Forelimb muscle (tissue), 1 donor: ENCODE results near the gene GMPPB. TPM values are rescaled to one million over a fixed set of nuclear protein-coding genes. Genes with fewer than 3 reads are reported as not detected.

Experiments used
- DNase-seq: peaks from one replicate; pipeline ENCODE4 v3.0.0-alpha.2; 2013; ENCODE audit warnings: low read depth
- polyA plus RNA-seq: library from polyadenylated mRNA; unstranded; fragments of 120-200 nt; gene quantifications from one replicate; pipeline ENCODE4 v1.2.1, GENCODE V29; 2013; ENCODE audit not compliant: insufficient read length

Gene GMPPB
- polyA plus RNA-seq, 1 donor = 10.8 TPM

DNA sequence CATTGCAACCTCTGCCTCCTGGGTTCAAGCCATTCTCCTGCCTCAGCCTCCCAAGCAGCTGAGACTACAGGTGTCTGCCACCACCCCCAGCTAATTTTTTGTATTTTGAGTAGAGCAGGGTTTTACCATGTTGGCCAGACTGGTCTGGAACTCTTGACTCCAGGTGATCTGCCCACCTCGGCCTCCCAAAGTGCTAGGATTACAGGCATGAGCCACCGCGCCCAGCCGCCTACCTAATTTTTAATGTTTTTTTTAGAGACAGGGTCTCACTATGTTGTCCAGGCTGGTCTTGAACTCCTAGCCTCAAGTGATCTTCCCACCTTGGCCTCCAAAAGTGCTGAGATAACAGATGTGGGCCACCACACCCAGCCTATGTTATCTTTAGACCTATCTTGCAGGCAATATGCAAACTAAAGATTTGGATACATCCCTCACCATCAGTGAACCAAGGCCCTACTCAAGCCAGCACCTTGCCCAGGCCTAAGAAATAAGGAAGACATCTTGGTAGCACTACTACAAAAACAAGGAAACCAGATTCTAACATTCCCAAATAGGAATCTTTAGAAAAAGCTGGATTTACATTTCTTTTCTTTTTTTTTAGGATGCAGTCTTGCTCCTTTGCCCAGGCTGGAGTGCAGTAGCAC lies 6.3 kb upstream of the GMPPB start:
- no peak for DNase-seq

DNA sequence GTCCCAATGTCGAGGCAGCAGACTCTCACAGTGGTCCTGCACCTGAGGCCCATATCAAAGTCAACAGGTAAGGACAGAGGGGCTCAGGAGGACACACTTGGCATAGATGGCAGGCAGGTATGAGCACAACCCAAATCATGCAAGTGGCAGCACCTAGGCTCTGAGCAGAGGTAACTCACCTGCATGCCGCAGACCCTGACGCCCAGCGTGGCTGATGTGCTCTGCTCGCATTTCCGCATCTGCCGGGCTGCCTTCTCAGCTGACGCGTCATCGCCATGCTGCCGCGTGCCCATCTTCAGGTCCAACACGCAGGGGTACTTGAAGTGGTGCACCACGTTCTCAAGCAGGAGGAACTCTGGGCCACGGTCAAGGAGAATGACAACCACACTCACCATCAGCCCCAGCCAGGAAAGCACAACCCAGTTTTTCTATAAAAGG lies 4.2 kb upstream of the GMPPB start:
- DNase-seq = no peak

DNA sequence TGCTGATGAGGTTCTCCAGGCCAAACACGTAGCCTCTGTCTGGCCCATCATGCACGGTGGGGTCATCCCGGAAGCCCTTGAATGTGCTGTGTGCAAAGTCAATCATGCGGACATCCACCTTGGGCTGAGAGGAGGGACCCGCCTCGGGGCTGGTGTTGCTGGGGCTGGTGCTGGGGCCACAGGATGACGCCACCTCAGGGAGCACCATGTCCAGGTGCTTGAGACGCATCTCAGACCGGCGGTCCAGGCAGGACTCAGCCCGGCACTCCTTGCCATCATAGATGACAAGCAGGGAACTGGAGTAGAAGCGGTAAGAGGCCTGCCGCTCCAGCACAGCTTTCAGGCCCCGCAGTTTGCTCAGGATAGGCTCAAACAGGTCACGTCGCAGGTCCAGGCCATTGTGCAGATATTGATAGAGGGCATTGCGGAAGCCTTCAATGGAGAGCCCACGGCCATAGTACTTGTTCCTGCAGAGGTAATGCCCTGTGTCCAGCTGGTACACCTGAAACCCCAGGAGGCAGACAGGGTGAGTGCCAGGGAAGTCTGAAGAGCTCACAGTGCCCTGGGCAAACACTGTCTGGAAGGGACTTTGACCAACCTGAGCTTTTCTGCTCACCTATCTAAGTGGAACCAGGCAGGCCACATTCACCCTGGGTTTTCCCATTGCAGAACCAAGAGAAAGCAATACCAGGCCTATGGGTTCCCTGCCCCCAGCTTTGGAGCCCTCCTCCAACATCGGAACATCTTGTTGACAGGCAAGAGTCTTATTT lies 3.6 kb upstream of the GMPPB start:
- DNase-seq = no peak

DNA sequence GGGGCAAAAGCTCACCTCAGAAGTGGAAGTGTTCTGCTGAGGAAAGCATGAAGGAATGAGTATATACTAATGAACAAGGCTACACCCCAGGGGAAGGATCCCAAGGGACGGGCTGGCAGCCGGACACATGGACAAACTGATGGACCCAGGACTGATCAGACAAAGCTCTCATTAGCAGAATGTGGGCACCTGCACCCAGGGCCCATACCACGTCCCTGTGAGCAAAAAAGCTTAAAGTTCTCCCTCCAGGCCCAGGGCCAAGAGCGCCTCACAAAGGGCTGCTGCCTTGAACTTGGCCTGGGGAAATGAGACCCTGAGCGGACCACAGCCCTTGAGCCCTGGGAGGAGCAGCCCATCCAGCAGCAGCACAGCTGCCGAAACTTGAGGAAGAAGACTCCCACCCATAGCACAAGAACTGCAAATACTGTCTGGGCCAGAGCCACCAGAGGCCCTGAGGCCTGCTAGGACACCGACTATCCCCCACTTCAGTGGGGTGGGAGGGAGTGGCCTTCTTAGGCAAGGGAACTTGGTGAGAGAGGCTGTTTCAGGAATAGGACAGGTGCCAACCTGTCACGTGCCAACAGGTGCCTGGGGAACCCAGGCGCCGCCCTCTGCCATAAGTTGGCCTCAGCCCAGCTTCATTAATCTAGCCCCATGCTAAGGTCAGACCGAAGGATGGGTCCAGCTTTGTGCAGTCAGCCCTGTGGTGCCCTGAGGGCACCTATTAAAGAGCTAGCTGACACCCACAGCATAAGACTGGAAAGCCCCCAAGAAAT lies 2.3 kb upstream of the GMPPB start:
- DNase-seq = no peak

DNA sequence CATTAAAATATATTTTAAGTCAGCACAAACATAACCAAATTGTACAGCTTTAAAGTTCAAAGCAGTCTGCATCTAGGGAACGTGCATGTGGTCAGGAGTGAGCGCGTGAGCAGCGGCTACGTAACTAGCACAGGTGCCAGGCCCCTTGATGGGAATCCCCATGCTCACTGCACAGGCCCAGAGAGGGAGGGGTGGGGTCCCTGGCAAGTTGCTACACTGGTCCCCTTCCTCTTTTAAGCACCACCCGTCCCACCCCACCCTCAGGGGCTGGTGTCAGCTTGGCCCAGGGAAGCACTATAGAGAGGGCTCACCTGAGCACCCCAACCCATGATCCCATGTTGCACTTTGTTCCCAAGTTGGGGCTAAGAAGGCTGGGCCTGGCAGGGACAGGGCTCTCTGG lies 835 bp upstream of the GMPPB start:
- no peak for DNase-seq

DNA sequence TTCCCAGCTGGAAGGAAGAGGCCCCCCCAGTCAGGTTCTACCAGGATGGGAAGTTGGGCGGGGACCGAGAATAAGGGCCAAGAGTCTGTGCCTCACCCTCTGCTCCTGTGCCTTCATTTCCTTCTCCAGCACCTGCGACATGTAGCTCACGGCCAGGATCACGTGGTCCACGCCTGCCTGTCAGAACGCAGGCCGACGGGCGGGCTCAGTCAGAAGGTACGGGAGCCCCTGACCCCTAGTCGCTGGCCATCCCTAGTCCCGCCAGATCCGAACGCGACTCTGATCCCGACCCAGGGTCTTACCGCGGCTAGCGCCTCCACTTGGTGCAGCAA lies 489 bp downstream of the GMPPB start:
- DNase-seq = no peak

DNA sequence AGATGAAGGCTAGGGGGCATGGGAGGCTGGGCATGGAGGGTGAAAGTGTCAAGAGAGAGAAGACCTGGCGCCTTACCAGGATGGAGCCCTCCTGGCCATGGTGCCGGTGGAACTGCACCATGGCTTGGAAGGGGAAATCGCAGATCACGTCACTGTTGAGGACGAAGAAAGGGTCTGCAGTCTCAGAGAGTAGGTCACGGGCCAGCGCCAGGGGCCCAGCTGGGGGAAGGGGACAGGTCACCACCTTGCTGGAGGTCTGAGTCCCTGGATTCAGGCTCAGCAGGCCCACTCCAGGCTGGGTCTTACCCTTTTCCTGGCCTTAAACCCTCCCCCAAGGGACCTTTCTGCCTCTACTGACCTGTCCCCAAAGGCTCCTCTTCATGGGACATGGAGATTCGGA lies 855 bp downstream of the GMPPB start:
- DNase-seq = no peak

DNA sequence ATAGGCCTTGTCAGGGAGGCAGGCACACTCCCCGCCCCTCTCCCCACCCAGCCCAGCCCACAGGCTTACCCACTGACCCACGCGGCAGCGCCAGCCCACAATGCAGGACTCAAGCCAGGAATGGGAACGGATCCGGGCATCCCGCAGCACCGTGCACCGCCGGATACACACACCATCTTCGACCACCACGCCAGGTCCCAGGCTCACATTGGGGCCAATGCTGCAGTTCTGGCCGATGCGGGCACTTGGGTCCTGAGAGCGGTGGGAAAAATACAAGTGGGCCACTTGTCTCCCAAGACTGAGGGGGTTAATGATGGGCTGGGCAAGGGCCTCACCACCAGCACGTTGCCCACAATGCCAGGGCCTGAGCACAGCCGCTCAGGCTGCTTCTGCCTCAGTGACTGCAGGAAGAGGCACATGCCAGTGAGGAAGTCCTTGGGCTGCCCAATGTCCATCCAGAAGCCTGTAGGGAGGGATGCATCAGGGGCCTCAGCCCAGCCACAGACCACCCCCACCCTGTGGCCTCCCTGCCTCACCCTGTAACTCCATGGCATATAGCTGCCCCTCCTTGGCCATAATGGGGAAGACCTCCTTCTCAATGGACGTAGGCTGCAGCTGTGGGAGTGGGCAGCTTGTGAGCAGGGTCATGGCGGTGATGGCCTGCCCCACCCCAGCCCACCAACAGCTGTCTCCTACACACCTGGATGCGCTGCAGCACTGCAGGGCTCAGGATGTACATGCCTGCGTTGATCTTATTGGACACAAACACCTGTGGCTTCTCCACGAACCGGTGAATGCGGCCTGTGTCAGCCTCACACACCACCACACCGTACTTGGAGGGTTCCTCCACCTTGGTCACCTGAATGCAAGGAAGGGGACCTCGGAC lies 1.6 kb downstream of the GMPPB start:
- no peak for DNase-seq

DNA sequence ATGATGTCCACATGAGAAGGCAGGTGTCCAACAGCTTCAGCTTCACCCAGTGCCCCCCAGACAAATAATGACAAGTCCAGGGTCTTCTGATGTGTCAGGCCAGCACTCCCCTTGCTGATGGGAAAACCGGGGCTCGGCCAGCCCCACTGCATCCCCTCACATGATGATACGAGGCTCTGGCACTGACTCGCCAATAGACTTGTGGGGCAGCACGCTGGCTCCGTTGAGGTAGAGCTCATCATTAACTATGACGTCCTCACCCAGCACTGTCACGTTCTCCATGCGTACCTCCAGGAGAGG lies 2.2 kb downstream of the GMPPB start:
- DNase-seq = no peak

DNA sequence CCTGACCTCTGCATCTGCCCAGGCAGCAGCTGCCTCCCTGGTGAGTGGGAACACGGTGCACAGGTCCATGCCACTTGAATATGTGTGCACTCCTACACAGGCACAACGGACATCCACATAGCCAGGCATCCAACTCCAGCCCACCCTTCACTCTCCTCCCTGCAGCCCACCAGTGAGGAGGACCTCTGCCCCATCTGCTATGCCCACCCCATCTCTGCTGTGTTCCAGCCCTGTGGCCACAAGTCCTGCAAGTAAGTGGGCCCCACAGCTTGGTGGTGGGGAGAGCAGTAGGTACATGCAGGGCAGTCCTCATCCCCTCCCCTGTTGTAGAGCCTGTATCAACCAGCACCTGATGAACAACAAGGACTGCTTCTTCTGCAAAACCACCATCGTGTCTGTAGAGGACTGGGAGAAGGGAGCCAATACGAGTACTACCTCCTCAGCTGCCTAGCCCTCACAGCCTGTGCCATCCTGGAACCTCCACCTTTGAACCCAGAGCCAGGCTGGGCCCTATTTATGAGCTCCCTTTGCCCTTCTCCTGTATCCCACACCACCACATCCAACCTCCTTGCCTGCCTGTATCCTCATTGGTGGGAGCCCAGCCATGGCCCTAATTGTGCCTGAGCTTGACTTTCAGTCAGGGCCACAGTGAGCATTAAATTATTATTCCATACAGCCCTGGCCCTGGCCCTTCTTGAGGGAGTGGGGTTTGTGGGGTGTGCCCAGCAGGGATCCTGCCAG lies 2.7 kb downstream of the GMPPB start:
- DNase-seq = no peak

DNA sequence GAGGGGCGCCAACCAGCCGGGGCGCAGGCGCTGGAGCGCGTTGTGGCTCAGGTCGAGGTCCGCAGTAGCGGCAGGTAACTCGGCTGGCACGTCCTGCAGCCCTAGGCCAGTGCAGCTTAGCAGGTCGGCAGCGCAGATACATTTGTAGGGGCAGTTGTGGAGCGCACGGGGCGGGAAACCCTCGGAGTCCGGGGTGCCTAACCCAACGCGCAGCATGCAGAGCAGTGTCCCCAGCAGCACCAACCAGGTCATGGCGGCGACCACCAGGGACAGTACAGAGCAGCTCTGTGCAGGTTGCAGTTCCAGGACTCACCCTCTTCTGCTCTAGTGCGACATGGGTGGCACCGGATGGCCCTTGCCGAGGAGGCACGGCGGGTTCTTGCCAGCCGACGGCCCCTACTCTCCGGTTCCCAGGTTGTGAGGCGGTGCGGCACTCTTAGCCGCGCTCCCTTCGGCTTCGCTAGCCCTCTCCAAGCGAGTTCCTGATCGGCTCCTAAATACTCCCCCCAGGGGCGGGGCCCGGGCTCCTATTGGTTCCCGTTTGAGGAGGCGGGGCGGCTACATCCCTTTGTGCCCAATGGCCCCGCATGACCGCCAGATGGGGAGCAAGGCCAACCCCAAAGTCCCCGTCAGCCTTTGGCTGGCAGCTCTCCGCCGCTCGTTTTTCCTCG lies 4.4 kb downstream of the GMPPB start, which contains the start of gene AMIGO3:
Gene AMIGO3 (minus strand): TSS at position 471 of the 671 bp plus-strand sequence. CDS start 219 bp downstream, at position 252.
- peak; percentile 57 for DNase-seq

DNA sequence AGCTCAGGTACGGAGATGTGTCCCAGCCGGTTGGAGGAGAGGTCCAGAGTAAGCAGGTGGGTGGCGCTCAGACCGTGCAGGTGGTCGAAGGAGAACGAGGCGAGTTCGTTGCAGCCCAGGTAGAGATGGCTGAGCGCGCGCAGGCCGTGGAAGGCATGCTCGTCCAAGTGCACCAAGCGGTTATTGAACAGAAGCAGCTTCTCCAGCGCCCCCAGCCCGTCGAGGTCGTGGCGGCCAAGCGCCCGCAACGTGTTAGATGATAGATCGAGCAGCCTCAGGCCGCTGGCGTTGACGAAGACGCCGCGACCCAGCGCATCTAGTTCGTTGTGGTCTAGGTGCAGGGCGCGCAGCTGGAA lies 4.9 kb downstream of the GMPPB start:
- no peak for DNase-seq

DNA sequence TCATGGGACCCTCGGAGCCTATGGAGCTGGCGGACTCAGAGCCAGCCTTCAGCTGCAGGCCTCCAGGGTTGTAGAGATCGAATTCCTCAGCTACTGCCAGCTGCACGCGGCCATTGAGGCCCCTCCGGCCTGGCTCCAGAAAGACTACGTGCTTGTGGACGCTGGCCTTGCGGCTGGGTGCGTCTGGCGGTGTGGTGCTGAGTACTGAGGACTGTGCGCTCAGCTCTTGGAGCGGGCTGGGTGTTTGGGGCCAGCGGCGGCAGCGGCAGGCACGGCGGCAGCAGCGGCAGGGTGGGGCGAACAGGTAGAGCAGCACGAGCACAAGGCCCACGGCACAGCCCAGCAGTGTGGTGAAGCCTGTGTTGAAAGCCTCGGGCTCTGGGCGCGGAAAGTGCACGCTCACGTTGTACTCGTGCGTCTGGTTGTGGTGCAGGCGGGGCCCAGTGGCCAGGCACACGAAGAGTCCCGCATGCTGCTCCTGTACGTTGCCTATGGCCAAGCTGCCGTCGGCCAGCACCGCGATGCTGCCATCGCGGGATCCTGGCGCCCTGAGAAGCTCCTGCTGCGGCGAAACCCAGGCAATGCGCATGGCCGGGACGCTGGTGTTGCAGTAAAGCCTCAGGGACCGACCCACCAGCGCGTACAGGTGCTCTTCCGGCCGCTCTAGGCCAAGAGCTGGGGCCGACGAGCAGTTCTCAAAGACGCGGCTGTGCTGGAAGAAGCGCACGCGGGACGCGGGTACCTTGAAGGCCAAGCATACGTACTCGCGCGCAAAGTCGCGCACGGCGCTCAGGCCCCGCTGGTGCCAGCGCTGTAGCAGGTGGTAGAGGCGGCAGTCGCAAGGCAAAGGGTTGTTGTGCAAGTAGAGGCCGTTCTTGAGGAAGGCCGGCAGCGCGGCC lies 5.5 kb downstream of the GMPPB start:
- DNase-seq = no peak

DNA sequence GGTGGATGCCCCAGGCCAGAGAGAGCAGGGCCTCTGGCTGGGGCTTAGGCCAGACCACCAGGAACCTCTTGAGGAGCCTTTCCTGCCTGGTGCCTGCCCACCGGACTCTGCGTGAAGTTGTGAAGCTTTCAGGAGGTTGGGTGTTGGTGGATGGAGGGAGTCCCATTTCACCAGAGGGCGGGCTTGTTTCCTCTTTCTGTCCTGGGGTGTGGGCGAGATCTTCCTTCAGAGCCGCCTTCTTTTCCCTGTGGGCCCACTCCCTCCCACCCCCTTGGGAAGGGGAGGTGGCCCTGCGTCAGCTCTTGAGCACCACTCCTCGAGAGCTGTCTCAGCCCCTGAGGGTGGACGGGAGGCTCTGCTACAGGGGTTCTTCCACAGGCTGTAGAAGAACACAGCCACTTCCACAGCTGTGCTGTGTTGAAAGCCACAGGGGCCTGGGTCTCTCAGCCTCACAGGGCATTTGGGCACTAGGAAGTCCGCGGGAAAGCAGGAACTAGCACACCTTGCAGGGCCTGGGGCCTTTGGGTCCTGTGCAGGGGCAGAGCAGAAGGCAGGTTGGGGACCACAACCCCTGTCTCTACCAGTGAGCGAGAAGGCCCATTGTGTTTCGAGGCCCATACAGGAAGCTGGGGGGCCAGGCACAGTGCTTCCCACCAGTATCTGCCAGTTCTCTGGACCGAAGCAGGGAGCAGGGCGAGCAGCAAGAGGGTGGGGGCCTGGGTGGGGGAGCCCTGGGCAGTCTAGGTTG lies 6.4 kb downstream of the GMPPB start:
- DNase-seq = no peak

DNA sequence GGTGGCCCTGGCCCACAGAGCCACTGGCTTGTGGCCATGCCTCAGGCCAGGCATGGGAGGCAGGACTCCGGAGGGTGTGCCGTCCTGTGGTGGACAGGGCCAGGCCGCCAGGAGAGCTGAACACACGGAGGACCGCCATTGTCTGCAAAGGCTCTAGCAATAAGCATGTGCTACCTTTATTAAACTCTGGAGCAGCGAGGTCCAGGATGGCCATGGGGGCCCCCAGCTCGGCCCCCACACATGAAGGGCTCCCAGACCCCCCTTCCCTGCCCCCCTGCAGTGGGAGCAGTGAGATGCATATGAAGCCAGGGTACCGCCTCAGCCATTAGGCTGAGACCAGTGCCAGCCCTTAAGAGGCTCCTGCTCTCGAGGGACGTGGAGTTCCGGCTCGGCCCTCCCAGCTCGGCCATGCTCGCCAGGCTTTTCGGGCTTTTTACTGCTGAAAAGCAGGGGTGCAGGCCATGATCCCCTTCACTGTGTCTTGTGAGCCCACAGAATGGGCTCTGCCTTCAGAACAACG lies 7.0 kb downstream of the GMPPB start:
- DNase-seq = no peak

DNA sequence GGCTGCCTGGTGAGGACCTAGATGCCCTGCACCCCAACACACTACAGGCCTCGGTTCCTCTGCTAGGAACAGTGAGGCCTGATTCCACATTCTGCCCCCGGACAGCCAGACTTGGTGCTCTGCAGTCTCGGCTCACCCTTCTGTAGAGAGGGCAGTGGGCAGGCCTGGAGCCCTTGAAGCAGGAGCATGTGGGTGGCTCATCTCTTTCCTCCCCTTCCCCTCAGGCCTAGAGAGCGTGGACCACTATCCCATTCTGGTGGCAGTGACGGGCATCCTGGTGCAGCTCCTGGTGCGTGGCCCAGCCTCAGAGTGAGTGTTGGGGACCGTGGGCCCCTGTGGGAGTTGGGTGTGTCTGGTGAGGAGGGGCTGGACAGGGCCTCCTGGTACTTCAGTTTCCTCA lies 7.6 kb downstream of the GMPPB start:
- no peak for DNase-seq

DNA sequence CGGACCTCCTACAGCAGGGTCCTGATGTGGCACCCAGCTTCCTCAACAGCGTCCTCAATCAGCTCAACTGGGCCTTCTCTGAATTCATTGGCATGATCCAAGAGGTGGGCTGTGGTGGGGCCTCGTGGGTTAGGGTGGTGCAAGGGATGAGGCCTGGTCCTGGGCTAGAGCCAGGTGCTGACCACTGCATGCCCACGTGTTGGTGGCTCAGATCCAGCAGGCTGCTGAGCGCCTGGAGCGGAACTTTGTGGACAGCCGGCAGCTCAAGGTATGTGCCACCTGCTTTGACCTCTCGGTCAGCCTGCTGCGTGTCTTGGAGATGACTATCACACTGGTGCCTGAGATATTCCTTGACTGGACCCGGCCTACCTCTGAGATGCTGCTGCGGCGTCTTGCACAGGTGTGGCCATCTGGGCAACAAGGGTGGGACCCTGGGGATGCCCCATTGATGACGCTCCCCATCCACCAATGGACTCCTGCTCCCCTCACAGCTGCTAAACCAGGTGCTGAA lies 8.1 kb downstream of the GMPPB start:
- DNase-seq = no peak

DNA sequence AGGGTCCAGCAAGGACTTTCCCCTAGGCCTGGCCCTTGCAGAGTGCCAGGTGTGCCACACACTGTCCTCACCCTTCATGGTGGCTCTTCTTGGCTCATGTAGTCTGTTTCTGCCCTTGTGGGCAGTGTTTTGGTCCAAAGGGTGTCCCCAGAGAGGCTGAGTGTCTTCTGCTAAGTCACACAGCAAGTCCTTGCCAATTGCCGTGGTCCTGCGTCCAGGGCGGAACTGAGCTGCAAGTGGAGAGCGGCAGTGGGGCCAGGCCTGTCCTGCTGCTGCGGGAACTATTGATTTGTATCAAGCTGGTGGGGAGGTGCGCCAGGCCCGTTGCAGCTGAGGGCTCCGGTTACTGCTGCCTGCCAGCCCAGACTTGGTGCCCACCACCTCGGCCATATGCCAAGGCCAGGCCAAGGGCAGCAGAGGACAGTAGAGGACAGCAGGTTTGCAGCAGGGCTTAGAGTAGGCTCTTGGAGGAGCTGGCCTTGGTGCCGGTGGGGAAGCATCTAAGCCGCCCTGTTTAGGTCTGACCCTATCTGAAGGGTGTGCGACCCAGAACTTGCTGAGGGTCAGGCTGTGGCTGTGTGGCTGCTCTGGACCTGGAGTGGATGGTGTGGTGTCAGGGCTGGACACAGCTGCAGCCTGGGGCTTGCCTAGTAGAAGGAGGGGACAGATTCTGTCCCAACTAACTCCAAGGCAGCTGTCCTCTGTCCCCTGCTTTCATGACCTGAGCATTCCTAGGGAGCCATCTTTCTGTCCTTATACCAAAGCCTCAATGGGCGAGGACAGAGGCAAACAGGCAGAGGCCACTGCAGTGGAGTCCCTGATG lies 8.8 kb downstream of the GMPPB start:
- DNase-seq = no peak
